ENCODE results near the gene HHAT.

HHAT gene

GRCh38 chr1:210674151-210674550 is 345.4 kb downstream of the HHAT start:
- H3K4me3 ChIP-seq (ENCODE audit: low read depth, low read length), result no peak overlapping the region
- H3K9ac ChIP-seq (ENCODE audit: low read depth, low read length), result no peak overlapping the region
- no peaks in the 10 kb centered on the region for H3K27me3 ChIP-seq (ENCODE audit: control insufficient read depth, insufficient read depth, low read length)
- no peaks in the 10 kb centered on the region for H3K4me1 ChIP-seq (ENCODE audit: control insufficient read depth, insufficient read depth, low read length)
- H3K36me3 ChIP-seq (ENCODE audit: control insufficient read depth, insufficient read depth, low read length), result no peaks in the 10 kb centered on the region
- no peaks in the 10 kb centered on the region for H3K9me3 ChIP-seq (ENCODE audit: control insufficient read depth, insufficient read depth, low read length)

GRCh38 chr1:210676539-210676938 is 347.8 kb downstream of the HHAT start:
- no peaks in the 10 kb centered on the region for H3K9me3 ChIP-seq (ENCODE audit: control insufficient read depth, insufficient read depth, low read length)
- H3K9ac ChIP-seq (ENCODE audit: low read depth, low read length), result no peak overlapping the region
- H3K36me3 ChIP-seq (ENCODE audit: control insufficient read depth, insufficient read depth, low read length), result no peaks in the 10 kb centered on the region
- H3K4me1 ChIP-seq (ENCODE audit: control insufficient read depth, insufficient read depth, low read length), result no peaks in the 10 kb centered on the region
- H3K4me3 ChIP-seq (ENCODE audit: low read depth, low read length), result no peak overlapping the region
- no peaks in the 10 kb centered on the region for H3K27me3 ChIP-seq (ENCODE audit: control insufficient read depth, insufficient read depth, low read length)

- H3K9ac ChIP-seq (ENCODE audit: low read depth, low read length), result no peak overlapping the region
- H3K9me3 ChIP-seq (ENCODE audit: control insufficient read depth, insufficient read depth, low read length), result no peaks in the 10 kb centered on the region
- no peaks in the 10 kb centered on the region for H3K36me3 ChIP-seq (ENCODE audit: control insufficient read depth, insufficient read depth, low read length)
- no peaks in the 10 kb centered on the region for H3K27me3 ChIP-seq (ENCODE audit: control insufficient read depth, insufficient read depth, low read length)
- no peaks in the 10 kb centered on the region for H3K4me1 ChIP-seq (ENCODE audit: control insufficient read depth, insufficient read depth, low read length)
- no peak overlapping the region for H3K4me3 ChIP-seq (ENCODE audit: low read depth, low read length)
Observed at GRCh38 chr1:210677533-210677932, 348.8 kb downstream of the HHAT start.

- H3K9ac ChIP-seq (ENCODE audit: low read depth, low read length), result no peak overlapping the region
- no peaks in the 10 kb centered on the region for H3K27me3 ChIP-seq (ENCODE audit: control insufficient read depth, insufficient read depth, low read length)
- no peaks in the 10 kb centered on the region for H3K36me3 ChIP-seq (ENCODE audit: control insufficient read depth, insufficient read depth, low read length)
- no peaks in the 10 kb centered on the region for H3K4me1 ChIP-seq (ENCODE audit: control insufficient read depth, insufficient read depth, low read length)
- H3K4me3 ChIP-seq (ENCODE audit: low read depth, low read length), result no peak overlapping the region
- no peaks in the 10 kb centered on the region for H3K9me3 ChIP-seq (ENCODE audit: control insufficient read depth, insufficient read depth, low read length)
Observed at GRCh38 chr1:210678306-210678705, 349.6 kb downstream of the HHAT start.

- H3K36me3 ChIP-seq (ENCODE audit: control insufficient read depth, insufficient read depth, low read length), result no peaks in the 10 kb centered on the region
- no peaks in the 10 kb centered on the region for H3K9me3 ChIP-seq (ENCODE audit: control insufficient read depth, insufficient read depth, low read length)
- H3K4me3 ChIP-seq (ENCODE audit: low read depth, low read length), result no peak overlapping the region
- no peaks in the 10 kb centered on the region for H3K4me1 ChIP-seq (ENCODE audit: control insufficient read depth, insufficient read depth, low read length)
- no peak overlapping the region for H3K9ac ChIP-seq (ENCODE audit: low read depth, low read length)
- no peaks in the 10 kb centered on the region for H3K27me3 ChIP-seq (ENCODE audit: control insufficient read depth, insufficient read depth, low read length)
Observed at GRCh38 chr1:210681158-210681557, 352.5 kb downstream of the HHAT start.

- no peak overlapping the region for H3K9ac ChIP-seq (ENCODE audit: low read depth, low read length)
- H3K36me3 ChIP-seq (ENCODE audit: control insufficient read depth, insufficient read depth, low read length), result no peaks in the 10 kb centered on the region
- no peak overlapping the region for H3K4me3 ChIP-seq (ENCODE audit: low read depth, low read length)
- H3K4me1 ChIP-seq (ENCODE audit: control insufficient read depth, insufficient read depth, low read length), result no peaks in the 10 kb centered on the region
- no peaks in the 10 kb centered on the region for H3K27me3 ChIP-seq (ENCODE audit: control insufficient read depth, insufficient read depth, low read length)
- no peaks in the 10 kb centered on the region for H3K9me3 ChIP-seq (ENCODE audit: control insufficient read depth, insufficient read depth, low read length)
Observed at GRCh38 chr1:210683403-210684047, 354.8 kb downstream of the HHAT start.

- Histone ChIP-seq H3K4me1 (ENCODE audit: control insufficient read depth, insufficient read depth, low read length) (no peaks in the 10 kb centered on the region), H3K9me3 (ENCODE audit: control insufficient read depth, insufficient read depth, low read length) (no peaks in the 10 kb centered on the region), H3K36me3 (ENCODE audit: control insufficient read depth, insufficient read depth, low read length) (no peaks in the 10 kb centered on the region), H3K4me3 (ENCODE audit: low read depth, low read length) (no peak overlapping the region), H3K27me3 (ENCODE audit: control insufficient read depth, insufficient read depth, low read length) (no peaks in the 10 kb centered on the region), H3K9ac (ENCODE audit: low read depth, low read length) (no peak overlapping the region)
Observed at GRCh38 chr1:210684466-210685294, 356.0 kb downstream of the HHAT start.

- no peaks in the 10 kb centered on the region for H3K36me3 ChIP-seq (ENCODE audit: control insufficient read depth, insufficient read depth, low read length)
Observed at GRCh38 chr1:210685295-210685650, 356.6 kb downstream of the HHAT start.

GRCh38 chr1:210686841-210687240 is 358.1 kb downstream of the HHAT start:
- no peak overlapping the region for H3K4me3 ChIP-seq (ENCODE audit: low read depth, low read length)
- no peaks in the 10 kb centered on the region for H3K4me1 ChIP-seq (ENCODE audit: control insufficient read depth, insufficient read depth, low read length)

More at GRCh38 chr1:210685295-210685650, 356.6 kb downstream of the HHAT start:
- Histone ChIP-seq H3K27me3 (ENCODE audit: control insufficient read depth, insufficient read depth, low read length) (no peaks in the 10 kb centered on the region), H3K4me3 (ENCODE audit: low read depth, low read length) (no peak overlapping the region), H3K4me1 (ENCODE audit: control insufficient read depth, insufficient read depth, low read length) (no peaks in the 10 kb centered on the region), H3K9me3 (ENCODE audit: control insufficient read depth, insufficient read depth, low read length) (no peaks in the 10 kb centered on the region), H3K9ac (ENCODE audit: low read depth, low read length) (no peak overlapping the region)

GRCh38 chr1:210687582-210688279 is 359.0 kb downstream of the HHAT start:
- Histone ChIP-seq H3K9ac (ENCODE audit: low read depth, low read length) (no peak overlapping the region), H3K4me1 (ENCODE audit: control insufficient read depth, insufficient read depth, low read length) (no peaks in the 10 kb centered on the region), H3K27me3 (ENCODE audit: control insufficient read depth, insufficient read depth, low read length) (no peaks in the 10 kb centered on the region), H3K36me3 (ENCODE audit: control insufficient read depth, insufficient read depth, low read length) (no peaks in the 10 kb centered on the region), H3K4me3 (ENCODE audit: low read depth, low read length) (no peak overlapping the region), H3K9me3 (ENCODE audit: control insufficient read depth, insufficient read depth, low read length) (no peaks in the 10 kb centered on the region)

More at GRCh38 chr1:210686841-210687240, 358.1 kb downstream of the HHAT start:
- no peaks in the 10 kb centered on the region for H3K36me3 ChIP-seq (ENCODE audit: control insufficient read depth, insufficient read depth, low read length)
- no peaks in the 10 kb centered on the region for H3K27me3 ChIP-seq (ENCODE audit: control insufficient read depth, insufficient read depth, low read length)
- H3K9ac ChIP-seq (ENCODE audit: low read depth, low read length), result no peak overlapping the region
- H3K9me3 ChIP-seq (ENCODE audit: control insufficient read depth, insufficient read depth, low read length), result no peaks in the 10 kb centered on the region

- H3K4me3 ChIP-seq (ENCODE audit: low read depth, low read length), result no peak overlapping the region
- no peaks in the 10 kb centered on the region for H3K36me3 ChIP-seq (ENCODE audit: control insufficient read depth, insufficient read depth, low read length)
- no peaks in the 10 kb centered on the region for H3K27me3 ChIP-seq (ENCODE audit: control insufficient read depth, insufficient read depth, low read length)
- no peaks in the 10 kb centered on the region for H3K9me3 ChIP-seq (ENCODE audit: control insufficient read depth, insufficient read depth, low read length)
- H3K4me1 ChIP-seq (ENCODE audit: control insufficient read depth, insufficient read depth, low read length), result no peaks in the 10 kb centered on the region
- no peak overlapping the region for H3K9ac ChIP-seq (ENCODE audit: low read depth, low read length)
Observed at GRCh38 chr1:210688512-210689234, 360.0 kb downstream of the HHAT start.

Measured in iPS-15b (cell line).